ENCODE measurements around the gene GMPR2. TPM values are rescaled to one million over a fixed set of nuclear protein-coding genes. Genes with fewer than 3 reads are reported as not detected.

Gene GMPR2
- total and polyA plus RNA-seq, 2 of the 13 experiments (the other 11 are each of a cell fraction or from before 2014, with no cell fraction given): 210 to 273 TPM

GRCh38 chr14:24216345-24216699 lies 16.4 kb upstream of the GMPR2 start (continued):
- TF ChIP-seq ZBTB1 (CRISPR knock-in tag; IDR thresholded peaks at IDR 0.05; ENCODE audit: borderline replicate concordance) (no peak), NAIF1 (CRISPR knock-in tag; IDR thresholded peaks at IDR 0.05; ENCODE audit: borderline replicate concordance) (0 out of 2 replicates have a peak, but pooled peaks have one; percentile 3), ZNF652 (CRISPR knock-in tag; IDR thresholded peaks at IDR 0.05; ENCODE audit: borderline replicate concordance, low read depth) (no peak), KLF6 (CRISPR knock-in tag; IDR thresholded peaks at IDR 0.05) (no peak), YEATS4 (CRISPR knock-in tag; IDR thresholded peaks at IDR 0.05; ENCODE audit: borderline replicate concordance) (no peak), ISL2 (CRISPR knock-in tag; IDR thresholded peaks at IDR 0.05) (no peak), MNT (IDR thresholded peaks at IDR 0.05) (no peak), PHF21A (CRISPR knock-in tag; IDR thresholded peaks at IDR 0.05) (no peak), ZNF142 (CRISPR knock-in tag; IDR thresholded peaks at IDR 0.05) (0 out of 2 replicates have a peak, but pooled peaks have one; percentile 17), ZNF841 (CRISPR knock-in tag; IDR thresholded peaks at IDR 0.05; ENCODE audit: borderline replicate concordance) (0 out of 2 replicates have a peak, but pooled peaks have one; percentile 7), NPAS2 (CRISPR knock-in tag; IDR thresholded peaks at IDR 0.05; ENCODE audit: borderline replicate concordance) (no peak), SNAI1 (CRISPR knock-in tag; IDR thresholded peaks at IDR 0.05; ENCODE audit: borderline replicate concordance) (no peak), IRX3 (CRISPR knock-in tag; IDR thresholded peaks at IDR 0.05; ENCODE audit: borderline replicate concordance, low read depth) (peak; percentile 44; the same call in 1 of the 2 replicates), ZBTB43 (CRISPR knock-in tag; conservative IDR thresholded peaks at IDR 0.05) (no peak), ZMYM3 (CRISPR knock-in tag; IDR thresholded peaks at IDR 0.05) (no peak), CHD2 (IDR thresholded peaks at IDR 0.05; ENCODE audit: low read depth, low read length) (no peak), TRIM24 (CRISPR knock-in tag; IDR thresholded peaks at IDR 0.05) (no peak), KDM2A (CRISPR knock-in tag; IDR thresholded peaks at IDR 0.05; ENCODE audit: borderline replicate concordance, low read depth) (no peak), ONECUT2 (CRISPR knock-in tag; IDR thresholded peaks at IDR 0.05) (0 out of 2 replicates have a peak, but pooled peaks have one; percentile 2), FOXK1 (CRISPR knock-in tag; IDR thresholded peaks at IDR 0.05; ENCODE audit: borderline replicate concordance, low read depth) (no peak), SETDB1 (CRISPR knock-in tag; IDR thresholded peaks at IDR 0.05; ENCODE audit: borderline replicate concordance) (no peak), TOE1 (CRISPR knock-in tag; IDR thresholded peaks at IDR 0.05) (no peak), WIZ (CRISPR knock-in tag; IDR thresholded peaks at IDR 0.05) (peak; percentile 8; the same call in 1 of the 2 replicates)
